B cell (primary cell): ENCODE measurements around the gene TCAP. TPM values are rescaled to one million over a fixed set of nuclear protein-coding genes. Genes with fewer than 3 reads are reported as not detected.
"Not testable (repeated sequence)": the region's sequence is repeated elsewhere in the genome, so short reads cannot be mapped to it uniquely, and the experiment has no call there.

Experiments
- ATAC-seq: fragments of 200-7000 bp; cut with Tn5 transposase; one replicate; pipeline ENCODE4 v1.10.0; 2021; ENCODE audit warnings: low read depth, mild to moderate bottlenecking, moderate number of reproducible peaks, moderate library complexity
- CTCF ChIA-PET: fragments of 350-600 bp; sonication (Branson Sonifier 250); formaldehyde crosslinking; loops from one replicate; lab custom pipeline; 2021; ENCODE audit warnings: antibody characterized with exemption, inconsistent platforms; lab: Charles Lee
- POLR2A ChIA-PET: fragments of 350-600 bp; sonication (Branson Sonifier 250); formaldehyde crosslinking; loops from one replicate; lab custom pipeline; 2021; ENCODE audit warnings: antibody characterized with exemption; lab: Charles Lee
- DNase-seq: peaks from one replicate; pipeline ENCODE4 v3.0.0; 2013
- H2AFZ ChIP-seq: 2 replicates; pipeline ENCODE4 v1.6.1; 2012; ENCODE audit warnings: mild to moderate bottlenecking, low read depth, low read length; ENCODE audit not compliant: insufficient read depth, poor library complexity, severe bottlenecking
- H3K27ac ChIP-seq, 2 donors: 1 replicate in 1 of 2; 2 replicates in 1 of 2; pipeline ENCODE4 v1.5.1; 2012 to 2013; ENCODE audit warnings: low read length in 2 of 2, mild to moderate bottlenecking in 2 of 2, moderate library complexity in 1 of 2
- H3K27me3 ChIP-seq, 4 experiments: fragments of 200-600 bp in 1 of 4; sonication (generic) in 1 of 4; replicated peaks in 1 of 4; 1 replicate in 2 of 4; 2 replicates in 2 of 4; pipeline versions ENCODE4 v1.6.1 to v1.7.0; 2013 to 2016; ENCODE audit warnings: low read length in 3 of 4, mild to moderate bottlenecking in 2 of 4, mixed read lengths in 1 of 4, moderate library complexity in 1 of 4; ENCODE audit not compliant: insufficient read depth in 4 of 4, control insufficient read depth in 3 of 4; ENCODE audit errors: control extremely low read depth in 1 of 4
- H3K36me3 ChIP-seq, 2 experiments: replicated peaks in 1 of 2; 1 replicate in 1 of 2; 2 replicates in 1 of 2; pipeline versions ENCODE4 v1.6.1 to v1.7.1; 2013; ENCODE audit warnings: low read length in 1 of 2; ENCODE audit not compliant: insufficient read depth in 2 of 2, control insufficient read depth in 1 of 2; ENCODE audit errors: control extremely low read depth in 1 of 2, extremely low read depth in 1 of 2
- H3K4me1 ChIP-seq, 2 donors: fragments of 200-600 bp in 1 of 2; sonication (generic) in 1 of 2; 1 replicate in 1 of 2; 2 replicates in 1 of 2; pipeline versions ENCODE4 v1.5.1 to v1.6.1; 2013 to 2017; ENCODE audit warnings: low read length in 2 of 2; ENCODE audit not compliant: control insufficient read depth in 2 of 2, insufficient read depth in 2 of 2
- H3K4me2 ChIP-seq: replicated peaks from 2 replicates; pipeline ENCODE3; 2012; ENCODE audit warnings: mild to moderate bottlenecking, low read depth, low read length; ENCODE audit not compliant: poor library complexity, severe bottlenecking
- H3K4me3 ChIP-seq, 5 experiments: fragments of 200-600 bp in 1 of 5; sonication (generic) in 1 of 5; 1 replicate in 3 of 5; 2 replicates in 2 of 5; pipeline versions ENCODE4 v1.5.1 to v1.7.0; 2011 to 2016; ENCODE audit warnings: low read length in 4 of 5, mild to moderate bottlenecking in 4 of 5, low read depth in 2 of 5, control low read depth in 1 of 5, moderate library complexity in 1 of 5; ENCODE audit not compliant: insufficient read depth in 1 of 5; ENCODE audit errors: control extremely low read depth in 1 of 5, extremely low read depth in 1 of 5
- H3K79me2 ChIP-seq: fragments of 200-600 bp; sonication (generic); one replicate; pipeline ENCODE4 v1.6.0; 2016; ENCODE audit warnings: low read length; ENCODE audit not compliant: control insufficient read depth, insufficient read depth
- H3K9ac ChIP-seq: fragments of 200-600 bp; sonication (generic); 2 replicates; pipeline ENCODE4 v1.6.1; 2017; ENCODE audit warnings: mild to moderate bottlenecking, low read length, moderate library complexity
- H3K9me3 ChIP-seq, 3 donors: one replicate each; pipeline versions ENCODE4 v1.6.1 to v1.7.1; 2013; ENCODE audit warnings: low read length in 2 of 3; ENCODE audit not compliant: control insufficient read depth in 2 of 3, insufficient read depth in 1 of 3; ENCODE audit errors: control extremely low read depth in 1 of 3
- H4K20me1 ChIP-seq: 2 replicates; pipeline ENCODE4 v1.6.0; 2012; ENCODE audit warnings: mild to moderate bottlenecking, low read length; ENCODE audit not compliant: insufficient read depth, control insufficient read depth, poor library complexity, severe bottlenecking
- H3K27ac Mint-ChIP-seq: one replicate; pipeline ENCODE4 v1.8.0; 2021; ENCODE audit warnings: mixed read lengths
- H3K27me3 Mint-ChIP-seq: one replicate; pipeline ENCODE4 v1.8.0; 2021; ENCODE audit warnings: mixed read lengths
- H3K4me1 Mint-ChIP-seq: one replicate; pipeline ENCODE4 v1.8.0; 2021; ENCODE audit warnings: mixed read lengths
- H3K4me3 Mint-ChIP-seq: one replicate; pipeline ENCODE4 v1.8.0; 2021; ENCODE audit warnings: mixed read lengths
- H3K9me3 Mint-ChIP-seq: one replicate; pipeline ENCODE4 v1.8.0; 2022; ENCODE audit warnings: mixed read lengths; ENCODE audit not compliant: insufficient read depth
- CTCF ChIP-seq: fragments of 200-600 bp; IDR thresholded peaks from one replicate; pipeline ENCODE4 v1.8.0; 2022; ENCODE audit warnings: antibody characterized with exemption, mild to moderate bottlenecking
- EZH2 ChIP-seq: IDR thresholded peaks from 2 replicates; pipeline ENCODE4 v1.6.1; 2012; ENCODE audit warnings: borderline replicate concordance, low read depth, mild to moderate bottlenecking, moderate library complexity, low read length; ENCODE audit not compliant: insufficient read depth, poor library complexity, severe bottlenecking
- WGBS: methylation state at CpG from one replicate; pipeline ENCODE4 v1.1.5; 2013; ENCODE audit warnings: missing lambda C conversion rate; ENCODE audit not compliant: insufficient coverage; 5-methylcytosine and 5-hydroxymethylcytosine counted together
- intact Hi-C: fragments of 100-400 bp; cut with micrococcal nuclease; formaldehyde crosslinking; loops from one replicate; pipeline ENCODE4 v1.10.0; 2022
- polyA plus RNA-seq: library from polyadenylated mRNA; depleted of rRNA; stranded (reverse); fragments of >200 nt; gene quantifications from 2 replicates; pipeline ENCODE4 v1.2.3, GENCODE V29; 2012
- total RNA-seq, 2 donors: library from RNA; stranded (reverse); fragments of 120-200 nt in 1 of 2; gene quantifications; 1 replicate in 1 of 2; 2 replicates in 1 of 2; pipeline versions ENCODE4 v1.2.3 to v1.2.4, GENCODE V29; 2013 to 2022

Gene TCAP
- total and polyA plus RNA-seq, 2 donors (not counting 1 experiment from before 2014, with no cell fraction given), result 3.8 to 5.1 TPM

- DNase-seq, H4K20me1 ChIP-seq, H3K27ac Mint-ChIP-seq, H3K9ac ChIP-seq, H3K4me2 ChIP-seq, H3K4me3 Mint-ChIP-seq, H3K4me3 ChIP-seq, H2AFZ ChIP-seq, H3K27ac ChIP-seq, H3K79me2 ChIP-seq, H3K36me3 ChIP-seq, POLR2A ChIA-PET, H3K4me1 Mint-ChIP-seq, ATAC-seq, intact Hi-C loops, H3K27me3 Mint-ChIP-seq, H3K9me3 Mint-ChIP-seq, H3K9me3 ChIP-seq, H3K27me3 ChIP-seq: not testable (repeated sequence)
- H3K4me1 ChIP-seq, result peaks cover 12 to 19% of the 10 kb centered on the region in 2 donors
- 93% methylated on average over 11 of the region's 11 CpGs for WGBS
- CTCF ChIA-PET, result interaction anchor here (1.1 kb wide), 1 partner anchor 57 kb away, joined by 5 read pairs; no protein-coding TSS in a partner anchor
These were observed 45.9 kb downstream of the TCAP start for GRCh38 chr17:39711071-39711470.

GRCh38 chr17:39711851-39712250, 46.7 kb downstream of the TCAP start:
- Histone ChIP-seq H3K4me3 (no peak overlapping the region), H4K20me1 (no peaks in the 10 kb centered on the region), H3K4me2 (no peak overlapping the region), H3K27me3 (no peaks in the 10 kb centered on the region), H3K27ac (no peak overlapping the region), H3K4me1 (peaks cover 11 to 16% of the 10 kb centered on the region in 2 donors), H3K9me3 (no peaks in the 10 kb centered on the region), H3K9ac (no peak overlapping the region), H3K36me3 (no peaks in the 10 kb centered on the region), H3K79me2 (no peaks in the 10 kb centered on the region), H2AFZ (no peak overlapping the region)
- TF ChIP-seq CTCF (no peak), EZH2 (no peak)
- 93% methylated on average over 9 of the region's 10 CpGs for WGBS
- H3K4me3 Mint-ChIP-seq, result no peak overlapping the region
- H3K4me1 Mint-ChIP-seq, result peaks cover 8% of the 10 kb centered on the region
- CTCF ChIA-PET, result no interaction called here
- intact Hi-C loops, result no loop called here
- POLR2A ChIA-PET, result interaction anchor here (0.6 kb wide), 1 partner anchor 9 kb away, joined by 13 read pairs; no protein-coding TSS in a partner anchor
- no peaks in the 10 kb centered on the region for H3K9me3 Mint-ChIP-seq
- H3K27me3 Mint-ChIP-seq, result no peaks in the 10 kb centered on the region
- H3K27ac Mint-ChIP-seq, result no peak overlapping the region
- ATAC-seq (no peak), DNase-seq (no peak)
